Astrocyte of the cerebellum (primary cell): ENCODE data around the gene PICK1.

Experiments
- DNase-seq: peaks from one replicate; pipeline ENCODE4 v3.0.0-alpha.2; 2011; ENCODE audit warnings: low read depth
- H3K4me3 ChIP-seq: 2 replicates; pipeline ENCODE4 v1.5.1; 2011; ENCODE audit warnings: mild to moderate bottlenecking, low read depth, low read length, moderate library complexity
- in situ Hi-C: cut with HindIII; loops from 2 replicates; pipeline ENCODE4 v1.10.0; 2017; ENCODE audit warnings: low sequenced_read_pairs
- TF ChIP-seq, protein P1 (sequence below): IDR thresholded peaks from 2 replicates; pipeline ENCODE4 v1.5.1; 2012; ENCODE audit warnings: low read length, low read depth, moderate library complexity, mild to moderate bottlenecking; ENCODE audit errors: missing control alignments

PICK1 gene

DNA sequence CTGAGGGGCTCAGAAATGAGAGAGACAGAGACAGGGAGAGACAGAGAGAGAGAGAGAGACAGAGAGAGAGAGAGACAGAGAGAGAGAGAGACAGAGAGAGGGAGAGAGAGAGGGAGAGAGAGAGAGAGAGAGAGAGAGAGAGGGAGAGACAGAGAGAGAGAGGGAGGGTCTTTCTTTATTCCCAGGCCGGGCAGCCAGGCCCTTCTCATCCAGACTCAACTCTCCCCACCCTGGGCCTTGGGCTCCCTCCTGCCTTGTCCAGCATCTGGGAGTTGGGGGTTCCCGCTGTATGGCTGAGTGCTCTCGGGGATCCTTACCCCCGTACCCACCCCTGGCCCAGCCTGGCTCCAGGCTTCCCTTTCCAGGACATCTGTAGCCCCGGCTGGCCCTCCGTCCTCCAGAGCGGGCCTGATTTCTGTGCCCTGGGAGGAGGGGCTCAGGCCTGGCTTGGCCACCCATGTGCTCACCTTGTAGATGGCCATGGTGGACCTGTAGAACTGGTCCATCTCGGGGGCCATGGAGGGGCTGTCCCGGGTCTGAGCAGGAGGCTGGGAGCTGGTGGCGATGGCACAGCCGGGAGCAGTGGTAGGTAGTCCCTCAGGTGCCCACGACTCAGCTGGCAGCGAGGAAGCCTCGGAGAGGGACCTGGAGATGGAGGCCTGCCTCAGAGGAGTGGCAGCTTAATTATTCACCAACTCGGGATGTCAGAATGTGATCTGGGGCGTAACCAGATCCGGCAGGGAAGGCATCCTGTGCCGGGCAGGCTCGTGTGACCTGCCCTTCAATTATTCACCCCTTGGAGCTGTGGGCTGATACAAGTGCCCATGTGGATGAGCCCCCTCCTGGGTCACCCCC is 53.0 kb downstream of the PICK1 start, which contains the start of gene BAIAP2L2:
Gene BAIAP2L2 (minus strand): TSS at position 677 of the 855 bp plus-strand sequence. CDS start 159 bp downstream, at position 518.
- H3K4me3 ChIP-seq = no peak within 1 kb of the TSS
- in situ Hi-C loops = no loop called here
- no peak for DNase-seq
- TF ChIP-seq, protein P1, sequence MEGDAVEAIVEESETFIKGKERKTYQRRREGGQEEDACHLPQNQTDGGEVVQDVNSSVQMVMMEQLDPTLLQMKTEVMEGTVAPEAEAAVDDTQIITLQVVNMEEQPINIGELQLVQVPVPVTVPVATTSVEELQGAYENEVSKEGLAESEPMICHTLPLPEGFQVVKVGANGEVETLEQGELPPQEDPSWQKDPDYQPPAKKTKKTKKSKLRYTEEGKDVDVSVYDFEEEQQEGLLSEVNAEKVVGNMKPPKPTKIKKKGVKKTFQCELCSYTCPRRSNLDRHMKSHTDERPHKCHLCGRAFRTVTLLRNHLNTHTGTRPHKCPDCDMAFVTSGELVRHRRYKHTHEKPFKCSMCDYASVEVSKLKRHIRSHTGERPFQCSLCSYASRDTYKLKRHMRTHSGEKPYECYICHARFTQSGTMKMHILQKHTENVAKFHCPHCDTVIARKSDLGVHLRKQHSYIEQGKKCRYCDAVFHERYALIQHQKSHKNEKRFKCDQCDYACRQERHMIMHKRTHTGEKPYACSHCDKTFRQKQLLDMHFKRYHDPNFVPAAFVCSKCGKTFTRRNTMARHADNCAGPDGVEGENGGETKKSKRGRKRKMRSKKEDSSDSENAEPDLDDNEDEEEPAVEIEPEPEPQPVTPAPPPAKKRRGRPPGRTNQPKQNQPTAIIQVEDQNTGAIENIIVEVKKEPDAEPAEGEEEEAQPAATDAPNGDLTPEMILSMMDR = no peak

DNA sequence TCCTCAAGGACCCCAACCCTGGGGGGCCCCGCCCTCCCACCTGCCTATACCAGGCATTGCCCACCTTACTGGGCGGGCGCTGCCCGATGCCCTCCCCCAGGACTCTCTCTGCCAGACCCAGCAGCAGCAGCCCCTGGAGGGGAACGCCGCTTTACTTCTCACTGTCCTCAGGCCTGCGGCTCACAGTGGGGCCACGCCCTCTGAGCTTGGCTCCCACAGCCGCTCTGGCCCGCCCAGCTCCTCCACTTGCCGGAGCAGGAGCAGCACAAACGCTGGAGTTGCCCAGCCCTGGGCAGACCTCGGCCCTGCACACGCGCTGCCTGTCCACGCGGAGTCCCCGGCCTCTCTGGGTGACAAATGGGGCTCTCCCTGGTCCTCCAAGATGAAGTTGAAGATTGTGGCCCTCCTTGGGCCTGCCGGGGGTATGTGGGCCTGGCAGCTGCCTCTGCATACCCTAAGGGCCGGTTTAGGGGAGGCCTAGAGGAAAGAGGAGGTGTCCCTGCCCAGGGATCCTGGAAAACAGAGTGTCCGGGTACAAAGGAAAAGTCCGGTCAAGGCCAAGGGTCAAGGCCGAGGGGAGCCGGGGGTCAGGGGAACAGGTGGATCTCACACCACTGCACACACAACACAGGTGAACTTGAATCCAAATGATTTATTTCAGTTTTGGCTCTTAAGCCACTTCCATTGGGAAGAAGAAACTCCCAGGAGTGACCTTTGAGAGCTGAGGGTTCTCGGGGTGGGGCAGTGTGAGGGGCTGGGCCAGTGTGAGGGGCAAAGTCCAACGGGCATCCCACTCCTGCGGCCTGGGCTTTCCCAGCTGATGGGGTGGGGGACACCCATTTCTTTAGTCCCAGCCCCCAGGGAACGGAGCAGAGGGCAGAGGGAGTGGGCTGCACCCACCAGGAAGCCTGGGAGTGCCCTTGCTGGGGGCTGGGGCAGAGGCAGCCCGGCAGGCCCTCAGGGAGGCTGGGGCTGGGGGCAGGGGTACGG is 54.0 kb downstream of the PICK1 start:
- no peak for DNase-seq
- in situ Hi-C loops = no loop called here
- no peak overlapping the region for H3K4me3 ChIP-seq
- TF ChIP-seq, protein P1 = no peak

DNA sequence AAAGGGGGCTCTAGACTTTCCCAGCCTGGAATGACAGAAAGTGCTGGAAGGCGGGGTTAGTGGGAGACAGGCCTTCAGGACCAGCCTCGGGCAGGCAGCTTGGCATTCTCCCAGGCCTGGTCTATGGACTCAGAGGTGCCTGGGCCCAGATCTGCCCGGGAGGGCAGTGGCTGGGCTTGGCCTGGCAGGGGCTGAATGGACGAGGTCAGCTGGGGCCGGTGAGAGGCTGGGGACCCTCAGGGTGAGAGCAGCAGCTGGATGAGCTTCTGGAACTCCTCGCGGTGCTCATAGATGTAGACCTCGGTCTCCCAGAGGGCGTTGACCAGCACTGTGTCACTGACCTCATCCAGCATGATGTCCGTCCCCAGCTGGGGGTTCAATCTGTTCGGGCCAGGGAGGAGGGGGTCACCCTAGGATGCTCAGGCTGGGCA is 54.7 kb downstream of the PICK1 start:
- no peak for DNase-seq
- in situ Hi-C loops = no loop called here
- TF ChIP-seq, protein P1 = no peak
- H3K4me3 ChIP-seq = no peak overlapping the region

DNA sequence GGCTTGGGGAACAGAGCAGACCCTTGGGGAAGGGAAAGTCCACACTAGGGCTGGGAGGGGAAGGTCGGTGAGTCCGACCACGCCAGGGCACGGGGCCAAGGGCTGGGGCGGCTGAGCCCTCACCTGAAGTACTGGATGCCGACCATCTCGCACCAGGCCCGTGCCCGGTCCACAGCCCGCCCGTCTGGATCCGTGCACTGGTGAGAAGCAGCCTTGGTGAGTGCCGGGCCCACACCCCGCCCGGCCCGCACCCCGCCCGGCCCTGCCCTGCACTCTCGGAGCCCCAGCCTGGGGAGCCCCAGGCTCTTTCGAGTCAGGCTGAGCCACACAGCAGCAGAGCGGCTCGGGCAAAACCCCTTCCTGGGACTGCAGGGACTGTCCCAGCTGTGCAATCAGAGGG is 55.2 kb downstream of the PICK1 start:
- in situ Hi-C loops = no loop called here
- no peak for DNase-seq
- no peak overlapping the region for H3K4me3 ChIP-seq
- TF ChIP-seq, protein P1 = no peak

DNA sequence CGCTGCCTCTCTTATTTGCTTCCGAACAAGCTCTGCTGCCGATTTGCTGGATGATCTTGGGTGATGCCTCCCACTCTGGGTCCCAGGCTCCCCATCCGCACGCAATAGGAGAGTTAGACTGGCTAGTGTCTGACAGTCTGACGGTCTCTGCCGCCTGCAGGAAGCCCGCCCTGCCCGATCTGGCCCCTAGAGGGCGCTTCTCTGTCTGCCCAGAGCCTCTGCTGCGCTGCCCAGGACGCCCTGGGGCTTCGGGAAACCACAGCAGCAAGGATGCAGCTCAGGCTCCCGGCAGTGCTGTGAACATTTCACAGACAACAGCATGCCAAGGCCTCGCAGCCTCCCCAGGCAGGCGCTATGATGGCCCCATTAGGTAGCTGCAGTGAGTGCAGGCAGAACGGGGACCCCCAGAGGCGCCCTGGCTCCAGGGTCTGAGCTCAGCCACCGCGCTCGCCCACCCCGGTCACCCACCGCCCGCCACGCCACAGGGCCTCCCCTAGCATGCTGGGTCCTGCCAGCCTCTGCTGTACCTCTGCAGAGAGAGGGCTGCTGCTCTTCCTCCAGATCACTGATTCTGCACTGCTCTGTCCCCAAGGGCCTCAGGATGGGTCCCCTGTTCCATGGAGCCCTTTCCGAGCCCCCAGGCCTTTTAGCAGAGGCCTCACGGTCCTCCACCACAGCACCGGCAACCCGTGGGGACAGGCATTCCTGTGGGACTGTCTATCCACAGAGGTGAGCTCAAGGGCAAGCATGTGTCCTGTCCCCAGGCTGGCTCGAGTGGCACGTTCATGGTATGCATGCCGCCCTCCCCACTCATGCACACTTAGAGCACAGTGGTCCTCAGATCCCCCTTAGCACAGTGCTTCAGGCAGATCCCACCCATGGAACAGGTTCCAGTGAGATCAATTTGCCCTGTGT is 57.5 kb downstream of the PICK1 start:
- TF ChIP-seq, protein P1 = peak; percentile 96
- peak; percentile 70 for DNase-seq
- in situ Hi-C loops = no loop called here
- H3K4me3 ChIP-seq = no peak overlapping the region
